Germinal center (tissue), 1 donor: ENCODE data around the gene DCAF12.
"Not testable (repeated sequence)": the region's sequence is repeated elsewhere in the genome, so short reads cannot be mapped to it uniquely, and the experiment has no call there.

Experiments used
- DNase-seq: peaks from one replicate; pipeline ENCODE4 v3.0.0; 2012; ENCODE audit warnings: mixed read lengths, low spot score

Gene DCAF12

GRCh38 chr9:34126207-34127034 lies at the start of gene DCAF12:
Gene DCAF12 (minus strand): TSS chr9:34126698. CDS start chr9:34126431, 267 bp downstream.
- peak; percentile 92 for DNase-seq

- DNase-seq, result no peak
These were observed 49.6 kb upstream of the DCAF12 start for GRCh38 chr9:34176089-34176488.

- DNase-seq, result peak; percentile 74
These were observed 45.4 kb upstream of the DCAF12 start for GRCh38 chr9:34171753-34172535.

- no peak for DNase-seq
These were observed 43.9 kb upstream of the DCAF12 start for GRCh38 chr9:34170237-34170991.

- DNase-seq, result no peak
These were observed 42.6 kb upstream of the DCAF12 start for GRCh38 chr9:34169125-34169524.

GRCh38 chr9:34163434-34163833 lies 36.9 kb upstream of the DCAF12 start:
- DNase-seq, result no peak

- DNase-seq, result no peak
These were observed 31.9 kb upstream of the DCAF12 start for GRCh38 chr9:34158362-34158869.

- DNase-seq, result no peak
These were observed 31.4 kb upstream of the DCAF12 start for GRCh38 chr9:34157898-34158297.

- no peak for DNase-seq
These were observed 30.8 kb upstream of the DCAF12 start for GRCh38 chr9:34157318-34157717.

GRCh38 chr9:34154057-34154456 lies 27.6 kb upstream of the DCAF12 start:
- no peak for DNase-seq

- DNase-seq, result no peak
These were observed 24.9 kb upstream of the DCAF12 start for GRCh38 chr9:34151398-34151797.

- no peak for DNase-seq
These were observed 18.7 kb upstream of the DCAF12 start for GRCh38 chr9:34145165-34145564.

- no peak for DNase-seq
These were observed 16.6 kb upstream of the DCAF12 start for GRCh38 chr9:34143116-34143515.

- no peak for DNase-seq
These were observed 14.4 kb upstream of the DCAF12 start for GRCh38 chr9:34140853-34141252.

GRCh38 chr9:34139477-34140146 lies 13.1 kb upstream of the DCAF12 start:
- DNase-seq, result no peak

- not testable (repeated sequence) for DNase-seq
These were observed 12.1 kb upstream of the DCAF12 start for GRCh38 chr9:34138644-34139043.

- DNase-seq, result no peak
These were observed 8.0 kb upstream of the DCAF12 start for GRCh38 chr9:34134521-34134920.

GRCh38 chr9:34133436-34133949 lies 7.0 kb upstream of the DCAF12 start:
- DNase-seq, result no peak

GRCh38 chr9:34131571-34131970 lies 5.1 kb upstream of the DCAF12 start:
- DNase-seq, result no peak

GRCh38 chr9:34127035-34127948 lies 794 bp upstream of the DCAF12 start:
- DNase-seq, result no peak
